ENCODE measurements around the gene WSCD1.

Gene WSCD1

DNA sequence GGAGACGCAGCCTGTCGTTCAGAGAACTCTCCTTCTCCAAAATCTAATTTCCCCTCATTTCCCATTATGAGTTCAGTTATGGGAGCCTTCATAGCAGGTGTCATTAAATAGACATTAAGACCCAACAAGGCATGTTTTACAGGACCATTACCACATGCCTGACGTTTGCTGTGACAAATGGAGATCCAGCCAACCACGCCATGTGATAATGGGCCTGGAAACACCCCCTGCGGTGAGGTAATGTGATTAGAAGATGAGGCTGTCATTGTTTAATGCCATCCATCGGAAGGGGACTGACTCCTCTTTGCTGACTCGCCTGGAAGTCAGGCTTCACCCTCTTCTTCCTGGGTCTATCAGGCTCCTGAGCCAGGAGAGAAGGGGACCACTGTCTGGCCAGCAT, 76.9 kb downstream of the WSCD1 start:
- no peak for DNase-seq (ENCODE audit: low read depth in 1 of 2, low spot score in 1 of 2)

DNA sequence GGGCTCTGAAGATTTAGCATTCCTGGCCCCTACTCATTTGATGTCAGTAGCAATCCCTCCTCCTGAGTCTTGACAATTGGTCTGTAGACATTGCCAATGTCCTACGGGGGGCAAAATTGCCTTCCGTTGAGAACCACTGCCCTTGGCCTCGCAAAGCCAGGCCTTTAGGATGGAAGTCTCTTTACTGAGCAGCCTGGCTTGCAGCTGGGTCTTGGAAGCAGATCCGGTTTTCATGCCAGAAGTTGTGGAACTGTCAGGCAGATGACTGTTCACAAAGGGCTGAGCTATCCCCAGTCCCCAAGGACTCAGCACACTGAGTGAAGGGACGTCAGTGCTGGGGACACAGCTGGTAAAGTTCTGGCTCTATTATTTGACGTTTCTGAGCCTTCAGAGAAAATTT, 83.2 kb downstream of the WSCD1 start:
- no peak for DNase-seq (ENCODE audit: low read depth in 1 of 2, low spot score in 1 of 2)

DNA sequence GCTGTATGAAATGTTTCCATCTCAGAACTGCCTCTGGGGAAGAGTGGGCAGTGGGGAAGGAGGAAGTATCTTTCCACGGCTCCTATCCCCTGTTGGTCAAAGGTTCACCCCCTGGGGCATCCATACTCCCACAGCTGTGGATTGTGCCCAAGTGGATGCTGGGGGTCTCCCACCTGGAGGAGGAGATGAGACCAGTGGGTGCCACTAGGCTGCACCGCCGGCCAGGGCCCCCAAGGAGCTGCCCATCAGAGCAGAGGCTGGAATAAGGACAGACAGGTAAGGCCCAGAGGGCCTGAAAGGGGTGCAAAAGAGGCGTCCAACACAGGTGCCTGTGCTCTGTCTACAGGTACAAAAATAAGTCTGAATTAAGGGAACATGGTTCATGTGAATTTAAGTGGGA, 87.5 kb downstream of the WSCD1 start:
- DNase-seq (ENCODE audit: low read depth in 1 of 2, low spot score in 1 of 2) = no peak

- no peak for DNase-seq (ENCODE audit: low read depth in 1 of 2, low spot score in 1 of 2)
Measured at GRCh38 chr17:6159541-6160231, 89.5 kb downstream of the WSCD1 start.

GRCh38 chr17:6160232-6160555, 90.0 kb downstream of the WSCD1 start:
- no peak for DNase-seq (ENCODE audit: low read depth in 1 of 2, low spot score in 1 of 2)

DNA sequence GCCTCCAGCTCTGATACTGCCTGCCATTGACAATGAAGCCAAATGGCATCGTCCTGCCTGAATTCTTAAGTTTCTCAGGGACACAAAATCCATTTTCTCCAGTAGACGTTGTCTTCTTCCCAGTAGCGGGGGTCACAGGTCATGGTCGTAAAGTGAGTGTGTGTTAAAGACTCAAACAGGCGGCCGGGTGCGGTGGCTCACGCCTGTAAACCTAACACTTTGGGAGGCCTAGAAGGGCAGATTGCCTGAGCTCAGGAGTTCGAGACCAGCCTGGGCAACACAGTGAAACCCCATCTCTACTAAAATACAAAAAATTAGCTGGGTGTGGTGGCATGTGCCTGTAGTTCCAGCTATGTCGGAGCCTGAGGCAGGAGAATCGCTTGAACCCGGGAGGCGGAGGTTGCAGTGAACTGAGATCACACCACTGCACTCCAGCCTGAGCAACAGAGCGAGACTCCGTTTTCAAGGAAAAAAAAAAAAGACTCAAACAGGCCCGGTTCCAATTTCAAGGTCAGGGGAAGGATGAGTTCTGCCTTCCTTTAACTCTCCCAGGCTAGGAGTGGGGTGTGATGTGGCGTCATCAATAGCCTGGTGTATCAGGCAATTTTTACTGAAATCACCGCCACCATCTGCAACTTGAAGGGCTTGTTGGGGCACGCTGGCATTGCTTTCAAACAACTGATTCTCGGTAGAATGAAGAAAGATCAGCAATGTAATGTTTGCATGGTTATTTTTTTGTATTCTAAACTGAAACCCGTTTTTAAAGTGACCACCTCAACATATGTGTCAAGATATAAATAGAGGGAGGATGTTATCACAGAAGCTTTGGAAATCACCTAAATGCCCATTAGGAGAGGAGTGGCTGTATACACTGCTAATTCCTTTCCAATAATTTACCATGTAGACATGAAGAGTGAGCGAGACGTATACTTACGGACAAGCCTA, 91.0 kb downstream of the WSCD1 start:
- no peak for DNase-seq (ENCODE audit: low read depth in 1 of 2, low spot score in 1 of 2)

DNA sequence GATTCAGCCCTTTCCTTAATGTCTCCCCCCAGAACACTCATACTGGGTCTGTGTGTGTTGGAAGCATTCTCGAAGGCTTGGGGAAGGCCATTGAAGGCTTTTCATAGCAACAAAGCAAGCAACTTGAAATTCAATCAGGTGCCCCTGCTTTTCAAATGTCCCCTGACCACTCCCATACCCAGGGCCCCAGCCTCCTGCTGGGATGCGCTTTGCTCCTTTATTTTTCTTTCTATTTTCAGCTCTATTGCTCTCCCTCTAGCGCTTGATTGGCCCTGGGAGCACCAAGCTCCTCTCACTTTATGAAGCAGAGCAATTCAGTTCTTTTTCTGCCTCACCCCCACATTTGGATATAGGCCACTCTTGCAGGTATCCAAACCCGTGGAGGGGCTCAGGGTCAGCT, 92.0 kb downstream of the WSCD1 start:
- DNase-seq (ENCODE audit: low read depth in 1 of 2, low spot score in 1 of 2) = no peak

DNA sequence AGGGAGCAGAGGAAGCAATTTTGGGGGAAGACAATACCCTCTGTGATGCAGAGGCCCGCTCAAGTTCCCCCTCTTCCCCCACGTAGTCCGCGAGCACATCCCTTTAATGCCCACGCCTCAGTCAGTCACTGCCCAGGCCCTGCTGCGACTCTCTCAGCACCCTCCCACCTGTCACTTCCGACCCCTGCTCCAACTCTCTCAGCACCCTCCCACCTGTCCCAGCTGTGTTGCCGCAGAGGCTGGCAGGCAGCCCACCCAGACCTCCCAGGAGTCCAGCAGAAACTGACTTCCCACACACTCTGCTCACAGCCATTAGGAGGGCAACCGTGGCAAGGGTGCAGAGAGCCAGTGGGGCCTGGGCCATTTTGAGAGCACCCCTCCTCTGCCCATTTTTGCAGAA, 92.7 kb downstream of the WSCD1 start:
- DNase-seq (ENCODE audit: low read depth in 1 of 2, low spot score in 1 of 2) = no peak

- no peak for DNase-seq (ENCODE audit: low read depth in 1 of 2, low spot score in 1 of 2)
Measured at GRCh38 chr17:6163612-6164333, 93.6 kb downstream of the WSCD1 start.

- DNase-seq (ENCODE audit: low read depth in 1 of 2, low spot score in 1 of 2) = no peak
Measured at GRCh38 chr17:6164996-6165395, 94.8 kb downstream of the WSCD1 start.

DNA sequence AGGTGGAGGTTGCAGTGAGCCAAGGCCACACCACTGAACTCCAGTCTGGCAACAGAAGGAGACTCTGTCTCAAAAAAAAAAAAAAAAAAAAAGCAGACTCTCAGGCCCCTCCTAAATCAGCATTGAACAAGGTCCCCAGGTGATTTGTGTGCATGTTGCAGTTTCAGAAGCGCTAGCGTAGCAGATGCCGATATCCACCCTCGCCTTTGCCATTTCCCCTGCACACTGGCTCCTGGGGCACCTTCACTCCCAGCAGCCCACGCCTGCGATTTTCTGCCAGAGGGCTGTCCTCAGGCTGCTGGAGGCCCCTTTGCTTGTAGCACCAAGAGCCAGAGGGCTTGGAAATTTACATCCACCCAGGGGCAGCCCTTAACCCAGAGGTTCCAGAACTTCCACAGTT, 95.6 kb downstream of the WSCD1 start:
- no peak for DNase-seq (ENCODE audit: low read depth in 1 of 2, low spot score in 1 of 2)

DNA sequence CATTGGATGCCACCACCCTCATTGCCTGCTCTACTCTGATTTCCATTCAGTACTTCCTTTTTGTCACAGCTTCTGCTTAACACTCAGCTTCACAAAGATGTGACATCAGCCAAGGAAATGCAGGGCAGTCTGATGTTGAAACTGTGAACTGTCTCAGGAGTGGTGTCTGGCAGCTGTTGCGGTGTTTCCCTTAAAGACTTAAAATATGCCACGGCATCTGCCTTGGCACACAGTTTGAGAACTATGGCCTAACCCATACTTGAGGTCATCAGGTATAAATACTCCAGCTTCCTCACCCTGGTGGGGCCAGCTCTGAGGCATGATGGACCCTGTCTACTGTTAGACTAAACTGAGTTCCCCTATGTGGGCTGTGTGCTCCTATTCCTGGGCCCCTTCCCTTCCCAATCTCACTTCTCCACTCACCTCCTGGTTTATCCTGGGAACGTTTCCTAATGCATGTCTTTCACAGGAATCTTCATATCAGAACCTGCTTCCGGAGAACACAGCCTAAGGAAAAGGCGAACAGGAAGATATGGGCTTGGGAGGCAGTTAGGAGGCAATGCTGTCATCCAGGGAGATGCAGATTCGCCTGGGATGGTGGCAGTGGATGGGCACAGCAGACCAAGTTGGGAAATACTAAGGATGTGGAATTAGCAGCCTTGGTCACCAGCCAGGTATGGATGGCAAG, 96.5 kb downstream of the WSCD1 start:
- no peak for DNase-seq (ENCODE audit: low read depth in 1 of 2, low spot score in 1 of 2)

GRCh38 chr17:6168296-6168695, 98.1 kb downstream of the WSCD1 start:
- no peak for DNase-seq (ENCODE audit: low read depth in 1 of 2, low spot score in 1 of 2)

- DNase-seq (ENCODE audit: low read depth in 1 of 2, low spot score in 1 of 2) = no peak
Measured at GRCh38 chr17:6170349-6170748, 100.2 kb downstream of the WSCD1 start.

DNA sequence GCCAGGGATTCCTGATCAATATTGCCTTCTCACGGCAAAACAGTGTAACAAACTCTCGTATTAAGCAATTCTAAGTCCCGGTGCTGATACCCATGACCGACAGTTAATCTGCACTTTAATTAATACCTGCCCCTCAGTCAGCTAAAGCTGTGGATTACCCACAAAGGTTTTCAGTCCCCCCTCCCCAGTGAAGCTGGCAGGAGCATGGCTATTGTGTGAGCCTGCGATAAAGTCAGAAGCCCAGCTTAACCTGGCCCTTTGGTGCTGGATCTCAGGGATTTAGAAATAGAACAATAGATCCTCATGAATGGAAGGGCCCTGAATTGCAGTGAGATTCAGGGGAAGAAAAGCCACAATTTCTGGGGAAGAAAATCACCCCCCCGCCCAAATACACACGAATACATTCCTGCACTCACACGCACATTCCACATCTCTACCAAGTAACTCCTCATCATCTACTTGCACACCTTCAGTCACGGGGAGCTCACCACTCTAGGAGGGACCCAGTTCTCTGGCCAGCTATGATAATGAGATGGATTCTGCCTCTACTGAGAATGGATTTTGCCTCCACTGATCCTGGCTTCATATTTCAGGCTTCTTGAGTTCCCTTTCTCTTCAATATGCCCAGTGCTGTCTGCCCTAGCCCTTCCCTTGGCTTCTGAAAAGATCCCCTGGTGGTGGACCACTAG, 102.6 kb downstream of the WSCD1 start:
- DNase-seq (ENCODE audit: low read depth in 1 of 2, low spot score in 1 of 2) = no peak

DNA sequence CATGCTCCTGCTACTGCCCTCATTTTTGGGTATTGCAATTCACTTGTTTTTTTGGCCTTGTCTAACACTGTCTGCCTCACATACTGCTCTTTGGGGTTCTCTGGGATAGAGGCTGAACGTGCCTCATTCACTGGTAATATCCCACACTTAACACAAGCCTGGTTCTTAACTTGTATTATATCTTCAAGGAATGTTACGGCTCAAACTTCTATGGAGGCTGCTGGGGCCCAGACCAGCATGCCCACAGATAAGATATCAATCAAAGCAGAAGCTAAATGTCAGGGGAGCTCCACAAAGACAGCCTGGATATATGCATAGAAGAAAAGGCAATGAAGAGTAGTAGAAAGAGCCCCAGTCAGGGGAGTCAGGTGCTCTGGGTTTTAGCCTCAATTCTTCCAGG, 103.5 kb downstream of the WSCD1 start:
- no peak for DNase-seq (ENCODE audit: low read depth in 1 of 2, low spot score in 1 of 2)

Data from stimulated activated CD4-positive, alpha-beta T cell treated with anti-CD3 and anti-CD28 coated beads, Interleukin-15, amount 100 ng/mL, for 1 hour (primary cell).